Measurements from ENCODE around the gene PSME2. TPM values are rescaled to one million over a fixed set of nuclear protein-coding genes. Genes with fewer than 3 reads are reported as not detected.

The PSME2 gene
- total RNA-seq, 1 experiment from 2014 or later = 126 TPM

GRCh38 chr14:24162093-24162492 lies 15.7 kb upstream of the PSME2 start:
- Histone ChIP-seq H3K27me3 (ENCODE audit: insufficient read depth, low read length) (no peaks in the 10 kb centered on the region), H2AK5ac (ENCODE audit: insufficient read length, low read length) (no peak overlapping the region), H3K9ac (ENCODE audit: extremely low read depth, insufficient read length, low read length) (no peak overlapping the region), H3K14ac (ENCODE audit: insufficient read depth, low read length) (no peak overlapping the region), H3K79me1 (ENCODE audit: insufficient read depth, low read depth, low read length, poor library complexity, severe bottlenecking) (no peaks in the 10 kb centered on the region), H2BK15ac (ENCODE audit: low read depth, low read length) (no peak overlapping the region), H3K23ac (ENCODE audit: insufficient read length, low read depth, low read length) (no peak overlapping the region), H4K20me1 (ENCODE audit: control insufficient read depth, insufficient read depth, insufficient read length) (no peaks in the 10 kb centered on the region), H4K8ac (replicated peaks; ENCODE audit: insufficient read length, low read depth, low read length) (no peak overlapping the region), H2BK12ac (ENCODE audit: insufficient read length, low read depth, low read length) (no peak overlapping the region), H3K79me2 (ENCODE audit: insufficient read depth, low read length) (no peaks in the 10 kb centered on the region), H3K4me2 (ENCODE audit: insufficient read depth, insufficient read length, low read length) (no peak overlapping the region), H3K4me1 (ENCODE audit: insufficient read depth, low read length) (no peaks in the 10 kb centered on the region), H2BK5ac (ENCODE audit: insufficient read length, low read length) (no peak overlapping the region), H2BK20ac (ENCODE audit: low read depth, low read length, poor library complexity, severe bottlenecking) (no peak overlapping the region), H4K5ac (ENCODE audit: insufficient read length, low read depth, low read length) (no peak overlapping the region), H4K91ac (ENCODE audit: insufficient read length, low read depth, low read length) (no peak overlapping the region), H3K4ac (ENCODE audit: low read depth, low read length) (no peak overlapping the region), H3K56ac (ENCODE audit: insufficient read length, low read depth, low read length) (no peak overlapping the region), H3K9me3 (ENCODE audit: control insufficient read depth, low read depth, low read length) (no peaks in the 10 kb centered on the region), H2BK120ac (ENCODE audit: low read depth, low read length, poor library complexity, severe bottlenecking) (no peak overlapping the region), H3K23me2 (ENCODE audit: insufficient read length, low read depth, low read length, poor library complexity, severe bottlenecking) (no peaks in the 10 kb centered on the region), H2AFZ (ENCODE audit: low read length) (no peak overlapping the region), H3K18ac (ENCODE audit: insufficient read length, low read depth, low read length) (no peak overlapping the region), H3T11ph (ENCODE audit: low read length) (no peak overlapping the region), H3K27ac (ENCODE audit: insufficient read length, low read depth, low read length) (no peak overlapping the region)
- DNase-seq = no peak
- Mint-ChIP-seq H3K4me1 (peaks cover 11 to 13% of the 10 kb centered on the region in 2 experiments), H3K4me3 (peak overlapping the region; percentile 61 to 80; a peak in 4 of 5 replicates), H3K36me3 (ENCODE audit: insufficient read depth in 1 of 3, low read depth in 3 of 3) (peaks cover 16 to 63% (median 49%) of the 10 kb centered on the region in 3 experiments), H3K27ac (peak overlapping the region; percentile 33 to 86 (median 57); a peak in 4 of 7 replicates), H3K9me3 (no peaks in the 10 kb centered on the region), H3K27me3 (ENCODE audit: low read depth) (no peaks in the 10 kb centered on the region; the same call in 1 of the 2 replicates)
- TF ChIP-seq CTCF (conservative IDR thresholded peaks at IDR 0.05) = no peak
- no CpG with 5 or more reads among the region's 8 CpGs for WGBS (ENCODE audit: extremely low coverage, insufficient read length, low lambda C conversion rate)
